ACHN (cell line): Measurements from ENCODE around the gene AIDA.

Experiments
- DNase-seq: peaks from one replicate; pipeline ENCODE4 v3.0.0-alpha.2; 2015
- in situ Hi-C: cut with HindIII; loops from 2 replicates; pipeline ENCODE4 v1.10.0; 2017; ENCODE audit warnings: low sequenced_read_pairs, low pct_ligation_motif_present, low pct_unique_long_range_greater_than_20kb

Gene AIDA

DNA sequence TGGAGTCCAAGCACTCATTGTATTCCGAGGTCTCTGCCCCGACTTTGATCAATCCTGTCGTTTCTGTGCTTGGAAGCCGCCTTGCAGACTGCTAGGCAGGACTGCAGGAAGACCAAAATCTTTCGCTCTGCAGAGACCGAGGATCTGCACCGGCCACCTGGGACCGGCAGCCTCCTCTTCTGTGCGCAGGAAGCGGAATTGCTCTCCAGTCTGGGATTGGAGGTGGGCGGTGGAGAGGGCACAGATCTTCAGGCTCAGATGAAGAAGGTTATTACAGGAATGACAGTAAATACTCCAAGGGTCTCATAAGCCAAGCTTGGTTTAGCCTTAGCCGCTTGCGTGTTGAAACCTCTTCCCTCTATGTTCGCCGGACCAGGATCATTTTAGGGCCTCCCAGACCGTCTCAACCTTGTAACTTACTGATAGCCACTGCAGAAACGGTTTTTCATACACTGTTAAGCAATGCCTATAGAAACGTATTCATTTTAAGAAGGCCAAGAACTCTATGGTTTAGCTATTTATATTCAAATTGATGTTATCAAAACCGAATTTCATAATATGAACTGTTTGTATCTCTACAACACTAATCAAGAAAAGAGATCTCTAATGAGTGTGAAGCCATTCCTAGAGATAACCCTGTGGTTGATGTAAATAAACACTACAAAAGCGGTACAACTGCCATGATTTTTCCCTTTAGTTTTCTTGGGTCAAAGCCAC, 93.3 kb downstream of the AIDA start:
- no peak for DNase-seq
- in situ Hi-C loops, result no loop called here
